ENCODE measurements around the gene CACNB4. TPM values are rescaled to one million over a fixed set of nuclear protein-coding genes. Genes with fewer than 3 reads are reported as not detected.

The CACNB4 gene
- total and polyA plus RNA-seq, 9 of the 15 experiments (the other 6 are each of a cell fraction or from before 2014, with no cell fraction given) = 0.01 to 0.20 (median 0.04) TPM; not detected in 1

- TF ChIP-seq HINFP (tag; conservative IDR thresholded peaks at IDR 0.05; ENCODE audit: low read depth) = no peak
- no peak for TF ChIP-seq MAFF (IDR thresholded peaks at IDR 0.05; ENCODE audit: low read length)
- TF ChIP-seq ZBTB9 (CRISPR knock-in tag; IDR thresholded peaks at IDR 0.05) = peak; percentile 58; the same call in 1 of the 2 replicates
- peak; percentile 96 for TF ChIP-seq KDM5B (IDR thresholded peaks at IDR 0.05; ENCODE audit: insufficient replicate concordance, low read depth, low read length)
- TF ChIP-seq NR2C1 (IDR thresholded peaks at IDR 0.05) = peak; percentile 58; the same call in 1 of the 2 replicates
- peak; percentile 77 for TF ChIP-seq NR2C1 (tag; IDR thresholded peaks at IDR 0.05)
- peak; percentile 40 to 78; a peak in 2 of 4 replicates for TF ChIP-seq MNT (conservative IDR thresholded peaks at IDR 0.05)
- TF ChIP-seq RAD21 (CRISPR knock-in tag; conservative IDR thresholded peaks at IDR 0.05 in 1 of 2, IDR thresholded peaks at IDR 0.05 in 1 of 2) = 0 out of 4 replicates have a peak, but pooled peaks have one; percentile 1 to 4
- no peak for TF ChIP-seq ZNF764 (CRISPR knock-in tag; IDR thresholded peaks at IDR 0.05; ENCODE audit: low read depth)
- TF ChIP-seq SIN3A (IDR thresholded peaks at IDR 0.05; ENCODE audit: borderline replicate concordance in 2 of 2, control insufficient read depth in 1 of 2, low read depth in 2 of 2, low read length in 2 of 2) = peak; percentile 58 to 67; a peak in 2 of 4 replicates
- peak; percentile 33; the same call in 1 of the 2 replicates for TF ChIP-seq TARDBP (IDR thresholded peaks at IDR 0.05)
- no peak for TF ChIP-seq RFX7 (CRISPR knock-in tag; IDR thresholded peaks at IDR 0.05)
Observed at GRCh38 chr2:151828143-151828889, 270.5 kb downstream of the CACNB4 start, which contains the start of gene ARL5A (continued).

Data from K562 (cell line).